Measurements from ENCODE around the gene CCL16.
"Not testable (repeated sequence)": the region's sequence is repeated elsewhere in the genome, so short reads cannot be mapped to it uniquely, and the experiment has no call there.

The CCL16 gene

DNA sequence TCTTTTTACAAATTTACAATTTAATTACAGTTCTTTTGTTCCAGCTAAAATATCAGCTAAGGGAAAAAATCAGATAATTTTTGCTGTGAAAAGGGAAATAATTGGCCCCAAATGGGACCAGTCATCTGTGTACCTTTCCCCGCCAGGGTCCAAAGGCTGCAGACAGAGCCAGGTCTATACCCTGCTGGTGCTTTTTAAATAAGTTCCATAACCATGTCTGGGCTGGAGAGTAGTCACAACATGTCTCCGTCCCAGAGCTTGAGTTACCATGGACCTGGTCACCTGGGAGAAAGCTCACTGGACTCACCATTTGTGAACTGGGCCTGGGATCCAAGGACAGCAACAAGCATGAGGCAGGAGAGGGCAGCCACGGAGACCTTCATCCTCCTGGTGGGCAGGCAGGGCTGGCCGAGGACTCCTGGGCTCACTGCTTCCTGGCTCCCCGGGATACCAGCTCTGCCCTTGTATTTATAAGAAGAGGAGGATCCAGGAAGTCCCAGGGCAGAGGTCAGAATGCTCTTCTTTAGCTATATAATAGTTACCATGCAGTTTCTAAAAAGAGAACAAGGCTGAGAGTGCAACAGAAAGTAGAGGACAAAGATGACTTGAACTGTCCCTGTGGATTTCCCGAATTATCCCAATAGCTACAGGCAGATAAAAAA is 19.9 kb upstream of the CCL16 start, which contains the start of gene CCL15:
CCL15 (minus strand) TSS at position 444 of the 662 bp plus-strand sequence; CDS start at position 383, 61 bp downstream.
- TF ChIP-seq, protein P1, sequence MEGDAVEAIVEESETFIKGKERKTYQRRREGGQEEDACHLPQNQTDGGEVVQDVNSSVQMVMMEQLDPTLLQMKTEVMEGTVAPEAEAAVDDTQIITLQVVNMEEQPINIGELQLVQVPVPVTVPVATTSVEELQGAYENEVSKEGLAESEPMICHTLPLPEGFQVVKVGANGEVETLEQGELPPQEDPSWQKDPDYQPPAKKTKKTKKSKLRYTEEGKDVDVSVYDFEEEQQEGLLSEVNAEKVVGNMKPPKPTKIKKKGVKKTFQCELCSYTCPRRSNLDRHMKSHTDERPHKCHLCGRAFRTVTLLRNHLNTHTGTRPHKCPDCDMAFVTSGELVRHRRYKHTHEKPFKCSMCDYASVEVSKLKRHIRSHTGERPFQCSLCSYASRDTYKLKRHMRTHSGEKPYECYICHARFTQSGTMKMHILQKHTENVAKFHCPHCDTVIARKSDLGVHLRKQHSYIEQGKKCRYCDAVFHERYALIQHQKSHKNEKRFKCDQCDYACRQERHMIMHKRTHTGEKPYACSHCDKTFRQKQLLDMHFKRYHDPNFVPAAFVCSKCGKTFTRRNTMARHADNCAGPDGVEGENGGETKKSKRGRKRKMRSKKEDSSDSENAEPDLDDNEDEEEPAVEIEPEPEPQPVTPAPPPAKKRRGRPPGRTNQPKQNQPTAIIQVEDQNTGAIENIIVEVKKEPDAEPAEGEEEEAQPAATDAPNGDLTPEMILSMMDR (IDR thresholded peaks at IDR 0.05; ENCODE audit: low read depth, low read length), result no peak
- H3K4me3 ChIP-seq (ENCODE audit: low read depth, low read length), result no peak within 1 kb of the TSS

DNA sequence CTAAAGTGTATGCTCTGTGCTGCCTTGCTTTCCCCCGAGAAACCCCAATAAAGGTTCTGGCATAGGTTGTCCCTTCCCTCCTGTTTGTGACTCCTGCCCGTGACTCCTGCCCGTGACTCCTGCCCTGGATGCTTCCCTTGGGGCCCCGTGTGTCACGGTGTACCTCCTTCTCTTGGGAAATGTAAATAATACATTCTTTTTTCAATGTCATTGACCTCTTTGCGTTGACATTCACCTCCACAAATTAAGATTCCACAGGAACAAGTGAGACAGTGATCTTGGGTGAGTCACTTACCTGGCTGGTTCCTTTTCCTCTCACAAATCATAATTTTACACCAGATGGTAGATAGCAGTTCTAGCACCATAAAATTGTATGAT is 19.4 kb upstream of the CCL16 start:
- H3K4me3 ChIP-seq (ENCODE audit: low read depth, low read length), result no peak overlapping the region
- TF ChIP-seq, protein P1 (IDR thresholded peaks at IDR 0.05; ENCODE audit: low read depth, low read length), result no peak

DNA sequence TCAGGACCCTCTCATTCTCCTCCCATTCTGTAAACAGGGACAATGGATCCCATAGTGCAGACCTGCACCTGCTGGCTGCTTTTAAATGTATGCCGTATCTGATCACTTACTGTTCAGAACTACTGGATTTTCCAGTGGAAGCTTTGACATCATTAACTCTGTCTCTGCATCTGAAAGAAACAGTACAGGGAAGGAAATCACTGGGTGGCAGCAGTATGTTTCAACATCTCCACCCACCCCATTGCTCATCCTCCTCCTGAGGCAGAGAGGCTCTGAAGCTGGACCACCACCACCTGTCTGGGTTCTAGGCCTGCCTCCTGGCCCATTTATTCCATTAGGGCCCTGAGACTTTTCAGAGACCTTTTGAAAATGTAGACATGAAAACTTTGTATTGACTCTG is 17.5 kb upstream of the CCL16 start:
- TF ChIP-seq, protein P1 (IDR thresholded peaks at IDR 0.05; ENCODE audit: low read depth, low read length), result no peak
- no peak overlapping the region for H3K4me3 ChIP-seq (ENCODE audit: low read depth, low read length)

DNA sequence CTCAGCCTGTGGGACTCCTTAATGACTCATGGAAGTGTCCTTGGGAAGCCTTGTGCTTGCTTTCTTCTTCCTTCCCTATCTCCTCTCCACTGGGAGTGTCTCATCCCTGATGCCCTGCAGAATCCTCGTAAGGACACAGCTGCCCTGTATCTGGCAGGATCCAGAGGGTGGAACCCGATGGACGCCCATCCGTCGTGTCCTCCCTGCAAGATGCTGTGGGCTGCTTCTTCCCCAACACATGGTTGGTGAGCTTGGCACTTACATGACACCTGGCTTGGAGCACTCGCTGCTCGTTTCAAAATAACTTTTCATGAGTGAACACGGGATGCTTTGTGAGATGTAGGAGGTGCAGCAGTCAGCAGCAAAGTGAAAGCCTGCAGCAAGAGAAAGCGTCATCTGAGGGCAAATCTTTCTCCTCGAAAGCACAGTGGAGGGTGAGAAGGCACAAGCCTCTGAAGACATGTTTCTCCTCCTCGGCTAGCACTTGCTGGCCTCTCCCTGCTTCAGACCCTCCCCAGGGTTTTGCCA is 16.8 kb upstream of the CCL16 start:
- no peak overlapping the region for H3K4me3 ChIP-seq (ENCODE audit: low read depth, low read length)
- TF ChIP-seq, protein P1 (IDR thresholded peaks at IDR 0.05; ENCODE audit: low read depth, low read length), result no peak

DNA sequence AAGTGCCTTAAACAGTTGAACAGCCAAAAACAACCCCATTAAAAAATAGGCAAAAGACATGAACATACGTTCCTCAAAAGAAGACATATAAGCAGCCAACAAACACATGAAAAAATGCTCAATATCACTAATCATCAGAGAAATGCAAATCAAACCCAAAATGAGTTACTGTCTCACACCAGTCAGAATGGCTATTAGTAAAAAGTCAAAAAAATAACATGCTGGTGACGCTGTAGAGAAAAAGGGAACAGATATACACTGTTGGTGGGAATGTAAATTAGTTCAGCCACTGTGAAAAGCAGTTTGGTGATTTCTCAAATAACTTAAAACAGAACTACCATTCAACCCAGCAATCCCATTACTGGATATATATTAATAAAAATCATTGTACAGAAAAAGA is 14.0 kb upstream of the CCL16 start:
- not testable (repeated sequence) for H3K4me3 ChIP-seq (ENCODE audit: low read depth, low read length)

DNA sequence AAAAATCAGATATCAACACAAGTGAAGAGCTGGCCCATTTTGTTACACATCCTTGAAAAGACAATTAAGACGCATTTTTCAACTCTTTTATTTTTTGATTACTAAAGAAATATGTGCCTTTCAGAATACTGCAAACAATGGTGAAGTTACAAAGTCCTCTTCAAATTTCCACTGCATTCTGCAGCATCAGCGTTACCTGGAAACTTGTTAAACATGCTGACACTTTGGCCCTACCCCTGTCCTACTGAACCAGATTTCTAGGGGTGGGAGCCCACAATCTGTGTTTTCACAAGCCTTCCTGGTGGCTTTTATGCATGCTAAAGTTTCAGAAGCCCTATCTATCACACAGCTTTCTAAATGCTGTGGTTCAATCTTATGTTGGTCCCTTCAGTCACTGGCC is 9.8 kb upstream of the CCL16 start:
- TF ChIP-seq, protein P1 (IDR thresholded peaks at IDR 0.05; ENCODE audit: low read depth, low read length), result no peak
- no peak overlapping the region for H3K4me3 ChIP-seq (ENCODE audit: low read depth, low read length)

DNA sequence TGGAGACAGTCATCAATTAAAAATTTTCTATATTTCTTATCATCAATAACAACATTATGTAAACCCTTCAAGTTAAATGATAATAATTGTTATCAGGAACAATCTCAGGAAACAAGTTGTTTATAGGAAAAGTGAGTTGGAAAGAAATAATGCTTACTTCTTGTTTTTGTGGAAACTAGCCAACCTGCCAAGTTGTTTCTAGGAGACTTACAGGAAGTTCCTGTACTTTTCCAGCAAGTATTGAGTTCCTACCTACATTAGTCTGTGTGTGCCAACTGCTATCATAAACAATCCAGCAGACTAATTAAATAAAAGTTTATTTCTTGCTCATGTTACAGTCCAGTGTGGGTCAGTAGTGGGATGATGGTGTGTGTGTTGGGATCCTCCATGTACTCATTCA is 6.9 kb upstream of the CCL16 start:
- TF ChIP-seq, protein P1 (IDR thresholded peaks at IDR 0.05; ENCODE audit: low read depth, low read length), result no peak
- no peak overlapping the region for H3K4me3 ChIP-seq (ENCODE audit: low read depth, low read length)

DNA sequence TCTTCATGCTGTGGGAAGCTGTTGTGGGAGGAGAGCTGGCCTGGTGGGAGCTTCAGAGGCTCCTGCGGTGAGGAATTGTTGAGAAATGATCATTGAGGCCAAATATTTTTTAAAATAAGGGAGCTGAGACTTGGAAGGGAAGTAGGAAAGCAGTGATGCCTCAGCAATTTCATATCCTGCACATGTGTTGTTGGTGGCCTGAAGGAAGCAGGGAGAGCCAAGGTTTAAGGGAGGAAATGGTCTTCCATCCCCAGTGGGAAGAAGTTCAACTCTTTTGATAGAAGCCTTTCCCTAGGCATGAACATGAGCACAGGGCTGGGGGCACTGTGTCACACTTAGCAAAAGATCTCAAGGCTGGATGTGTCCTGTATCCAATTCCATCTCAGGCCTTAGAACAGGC is 5.3 kb upstream of the CCL16 start, which contains the start of gene CCL14:
CCL14 (minus strand) TSS at position 87 of the 400 bp plus-strand sequence; CDS start at position 7, 80 bp downstream.
- TF ChIP-seq, protein P1 (IDR thresholded peaks at IDR 0.05; ENCODE audit: low read depth, low read length), result no peak
- H3K4me3 ChIP-seq (ENCODE audit: low read depth, low read length), result no peak within 1 kb of the TSS
